ENCODE measurements around the gene KLLN. TPM values are rescaled to one million over a fixed set of nuclear protein-coding genes. Genes with fewer than 3 reads are reported as not detected.

KLLN gene
- total and polyA plus RNA-seq, 2 of the 13 experiments (the other 11 are each of a cell fraction or from before 2014, with no cell fraction given): 0.08 to 0.44 TPM

GRCh38 chr10:87861953-87862678 is 1.2 kb downstream of the KLLN start (continued):
- TF ChIP-seq ZNF687 (CRISPR knock-in tag; IDR thresholded peaks at IDR 0.05): peak; percentile 94
- 0 out of 2 replicates have a peak, but pooled peaks have one; percentile 60 for TF ChIP-seq ZNF740 (CRISPR knock-in tag; IDR thresholded peaks at IDR 0.05)
- TF ChIP-seq DMAP1 (CRISPR knock-in tag; IDR thresholded peaks at IDR 0.05): peak; percentile 97
- no peak for TF ChIP-seq TAF15 (IDR thresholded peaks at IDR 0.05; ENCODE audit: low read depth, low read length, poor library complexity, severe bottlenecking)
- TF ChIP-seq ZNF44 (CRISPR knock-in tag; IDR thresholded peaks at IDR 0.05): peak; percentile 68; the same call in 1 of the 2 replicates
- peak; percentile 64; the same call in 1 of the 2 replicates for TF ChIP-seq ZNF281 (CRISPR knock-in tag; IDR thresholded peaks at IDR 0.05; ENCODE audit: borderline replicate concordance)
- peak; percentile 77; the same call in 1 of the 2 replicates for TF ChIP-seq PHF8 (CRISPR knock-in tag; IDR thresholded peaks at IDR 0.05)
- no peak for TF ChIP-seq ZNF569 (CRISPR knock-in tag; IDR thresholded peaks at IDR 0.05; ENCODE audit: borderline replicate concordance)
- no peak; the same call in 1 of the 2 replicates for TF ChIP-seq ZNF12 (CRISPR knock-in tag; IDR thresholded peaks at IDR 0.05)
- peak; percentile 62 for TF ChIP-seq PPARG (CRISPR knock-in tag; conservative IDR thresholded peaks at IDR 0.05)
- peak; percentile 95 for TF ChIP-seq POLR2AphosphoS5 (IDR thresholded peaks at IDR 0.05; ENCODE audit: low read depth, low read length)
- TF ChIP-seq ZNF446 (CRISPR knock-in tag; IDR thresholded peaks at IDR 0.05): peak; percentile 33
- TF ChIP-seq MLLT10 (CRISPR knock-in tag; IDR thresholded peaks at IDR 0.05): 0 out of 2 replicates have a peak, but pooled peaks have one; percentile 41
- peak; percentile 84 for TF ChIP-seq THRA (CRISPR knock-in tag; IDR thresholded peaks at IDR 0.05; ENCODE audit: borderline replicate concordance)
- TF ChIP-seq ZNF10 (CRISPR knock-in tag; IDR thresholded peaks at IDR 0.05; ENCODE audit: borderline replicate concordance, low read depth): no peak
- peak; percentile 78; the same call in 1 of the 2 replicates for TF ChIP-seq KMT2A (CRISPR knock-in tag; IDR thresholded peaks at IDR 0.05)
- no peak; the same call in none of the 2 replicates for TF ChIP-seq SNAPC5 (CRISPR knock-in tag; IDR thresholded peaks at IDR 0.05; ENCODE audit: borderline replicate concordance)
- peak; percentile 92 for TF ChIP-seq CBX1 (IDR thresholded peaks at IDR 0.05; ENCODE audit: low read depth)
- peak; percentile 94 for TF ChIP-seq DR1 (CRISPR knock-in tag; IDR thresholded peaks at IDR 0.05)
- no peak for TF ChIP-seq CERS6 (CRISPR knock-in tag; IDR thresholded peaks at IDR 0.05)

Measured in HepG2 (cell line).